ENCODE measurements around the gene ADGRA1. TPM values are rescaled to one million over a fixed set of nuclear protein-coding genes. Genes with fewer than 3 reads are reported as not detected.

The ADGRA1 gene
- total and polyA plus RNA-seq, 10 of the 15 experiments (the other 5 are each of a cell fraction or from before 2014, with no cell fraction given) = not detected

- Histone ChIP-seq H3K9ac (ENCODE audit: control insufficient read depth, insufficient read depth, low read length) (no peak overlapping the region), H3K4me2 (ENCODE audit: control insufficient read depth, insufficient read depth) (no peak overlapping the region), H2AFZ (ENCODE audit: control insufficient read depth, low read depth, low read length) (no peak overlapping the region), H3K36me3 (ENCODE audit: control insufficient read depth in 2 of 2, insufficient read depth in 2 of 2, low read length in 1 of 2) (no peaks in the 10 kb centered on the region), H3K4me1 (ENCODE audit: control insufficient read depth, insufficient read depth, low read length) (no peaks in the 10 kb centered on the region), H3K27me3 (replicated peaks in 1 of 2; ENCODE audit: control insufficient read depth in 2 of 2, insufficient read depth in 2 of 2, low read length in 1 of 2) (no peaks in the 10 kb centered on the region), H3K9me3 (replicated peaks; ENCODE audit: control insufficient read depth, insufficient read depth, low read length) (no peaks in the 10 kb centered on the region), H3K4me3 (no peak overlapping the region), H3K79me2 (ENCODE audit: control insufficient read depth, insufficient read depth, low read length) (no peaks in the 10 kb centered on the region), H4K20me1 (ENCODE audit: control insufficient read depth, insufficient read depth) (no peaks in the 10 kb centered on the region), H3K27ac (ENCODE audit: control insufficient read depth, insufficient read depth) (no peak overlapping the region)
- POLR2A ChIA-PET = no interaction called here
- RAD21 ChIA-PET (ENCODE audit: unreplicated experiment) = no interaction called here
- in situ Hi-C loops (cut with MboI) (no loop called here), intact Hi-C loops (cut with micrococcal nuclease; ENCODE audit: unreplicated experiment) (no loop called here)
- FAIRE-seq = no peak
- no peak for ATAC-seq
- TF ChIP-seq MYC (IDR thresholded peaks at IDR 0.05; ENCODE audit: insufficient read depth, insufficient read length, insufficient replicate concordance, low read length, severe bottlenecking) = no peak
- no peak for TF ChIP-seq BHLHE40 (IDR thresholded peaks at IDR 0.05; ENCODE audit: borderline replicate concordance in 1 of 2, low read depth in 2 of 2, low read length in 1 of 2)
- TF ChIP-seq ATF2 (IDR thresholded peaks at IDR 0.05; ENCODE audit: low read length) = no peak
- no peak for TF ChIP-seq ZNF207 (IDR thresholded peaks at IDR 0.05; ENCODE audit: borderline replicate concordance)
- no peak for TF ChIP-seq TCF7 (IDR thresholded peaks at IDR 0.05; ENCODE audit: borderline replicate concordance)
- no peak for TF ChIP-seq NR2C1 (IDR thresholded peaks at IDR 0.05)
- CTCF ChIA-PET = no interaction called here
- no TSS peak for BruUV-seq (replicated peaks)
- no peak for DNase-seq (ENCODE audit: low read depth, low spot score)
- 41% methylated on average over 28 of the region's 28 CpGs for WGBS (ENCODE audit: insufficient coverage, insufficient replicate concordance, low lambda C conversion rate, missing lambda C conversion rate)
- SMC1A ChIA-PET (ENCODE audit: uncharacterized antibody, unreplicated experiment) = no interaction called here
These were observed 9.0 kb downstream of the ADGRA1 start for GRCh38 chr10:133096616-133097269.
